ENCODE results near the gene CADM4. TPM values are rescaled to one million over a fixed set of nuclear protein-coding genes. Genes with fewer than 3 reads are reported as not detected.

Gene CADM4
- polyA plus RNA-seq, 1 of the 3 experiments (the other 2 are of a cell fraction): 28.9 TPM

DNA sequence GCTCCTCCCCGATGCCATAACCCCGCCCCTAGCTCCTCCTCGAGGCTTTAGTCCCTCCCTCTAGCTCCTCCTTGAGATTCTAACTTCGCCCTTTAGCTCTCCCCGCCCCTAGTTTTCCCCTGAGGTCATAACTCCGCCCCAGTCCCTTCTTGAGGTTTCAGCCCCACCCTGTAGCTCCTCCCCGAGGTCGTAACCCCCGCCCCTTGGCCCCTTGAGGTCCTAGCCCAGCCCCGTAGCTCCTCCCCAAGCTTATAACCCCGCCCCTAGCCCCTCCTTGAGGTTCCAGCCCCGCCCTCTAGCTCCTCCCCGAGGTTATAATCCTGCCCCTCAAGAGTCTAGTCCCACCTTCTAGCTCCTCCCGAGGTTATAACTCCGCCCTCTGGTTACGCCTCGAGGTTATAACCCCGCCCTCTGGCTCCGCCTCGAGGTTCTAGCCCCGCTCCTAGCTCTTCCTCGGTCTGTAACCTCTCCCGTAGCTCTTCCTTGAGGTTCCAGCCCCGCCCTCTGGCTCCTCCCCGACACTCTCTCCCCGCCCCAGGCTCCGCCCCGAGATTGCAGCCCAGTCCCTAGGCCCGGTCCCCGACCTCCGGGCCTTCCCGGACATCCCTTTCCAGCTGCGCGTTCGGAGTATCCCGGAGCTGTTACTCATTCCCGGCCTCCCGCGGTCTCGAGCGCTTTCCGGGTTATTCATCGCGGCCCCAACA lies 28.9 kb upstream of the CADM4 start:
- no peaks in the 10 kb centered on the region for H3K27me3 ChIP-seq (ENCODE audit: insufficient read depth)
- H3K9ac ChIP-seq: peak overlapping the region; percentile 87
- peak overlapping the region; percentile 66; the same call in 1 of the 2 replicates for H2AFZ ChIP-seq (ENCODE audit: low read depth)
- peaks cover 4 to 24% of the 10 kb centered on the region in 2 experiments for H3K36me3 ChIP-seq (replicated peaks in 1 of 2; ENCODE audit: control insufficient read depth in 1 of 2, insufficient read depth in 2 of 2, low read length in 1 of 2)
- H3K27ac ChIP-seq (ENCODE audit: low read depth in 2 of 2, low read length in 1 of 2): peak overlapping the region; percentile 40 to 97
- peaks cover 40% of the 10 kb centered on the region for H3K79me2 ChIP-seq (ENCODE audit: insufficient read depth)
- TF ChIP-seq ELF1 (IDR thresholded peaks at IDR 0.05) (peak; percentile 54; the same call in 1 of the 2 replicates), GABPA (IDR thresholded peaks at IDR 0.05; ENCODE audit: low read depth) (peak; percentile 18; the same call in 1 of the 2 replicates), CHD2 (IDR thresholded peaks at IDR 0.05; ENCODE audit: low read length, partially characterized antibody) (no peak), TCF12 (IDR thresholded peaks at IDR 0.05) (peak; percentile 52), TAF1 (IDR thresholded peaks at IDR 0.05; ENCODE audit: borderline replicate concordance, low read depth, low read length) (peak; percentile 74), RFX5 (IDR thresholded peaks at IDR 0.05; ENCODE audit: low read length) (no peak), RXRA (IDR thresholded peaks at IDR 0.05; ENCODE audit: borderline replicate concordance, low read depth) (peak; percentile 28; the same call in 1 of the 2 replicates), SMC3 (IDR thresholded peaks at IDR 0.05; ENCODE audit: low read depth, low read length) (no peak), MXI1 (IDR thresholded peaks at IDR 0.05; ENCODE audit: low read depth, low read length) (0 out of 2 replicates have a peak, but pooled peaks have one; percentile 15), FOSL2 (IDR thresholded peaks at IDR 0.05; ENCODE audit: borderline replicate concordance, low read depth) (peak; percentile 53; the same call in 1 of the 2 replicates), POLR2AphosphoS5 (IDR thresholded peaks at IDR 0.05; ENCODE audit: low read depth, low read length) (peak; percentile 91), TEAD4 (IDR thresholded peaks at IDR 0.05; ENCODE audit: borderline replicate concordance, insufficient read depth) (no peak), MEF2A (IDR thresholded peaks at IDR 0.05; ENCODE audit: borderline replicate concordance, low read depth) (no peak)
- TF ChIP-seq, protein P1, sequence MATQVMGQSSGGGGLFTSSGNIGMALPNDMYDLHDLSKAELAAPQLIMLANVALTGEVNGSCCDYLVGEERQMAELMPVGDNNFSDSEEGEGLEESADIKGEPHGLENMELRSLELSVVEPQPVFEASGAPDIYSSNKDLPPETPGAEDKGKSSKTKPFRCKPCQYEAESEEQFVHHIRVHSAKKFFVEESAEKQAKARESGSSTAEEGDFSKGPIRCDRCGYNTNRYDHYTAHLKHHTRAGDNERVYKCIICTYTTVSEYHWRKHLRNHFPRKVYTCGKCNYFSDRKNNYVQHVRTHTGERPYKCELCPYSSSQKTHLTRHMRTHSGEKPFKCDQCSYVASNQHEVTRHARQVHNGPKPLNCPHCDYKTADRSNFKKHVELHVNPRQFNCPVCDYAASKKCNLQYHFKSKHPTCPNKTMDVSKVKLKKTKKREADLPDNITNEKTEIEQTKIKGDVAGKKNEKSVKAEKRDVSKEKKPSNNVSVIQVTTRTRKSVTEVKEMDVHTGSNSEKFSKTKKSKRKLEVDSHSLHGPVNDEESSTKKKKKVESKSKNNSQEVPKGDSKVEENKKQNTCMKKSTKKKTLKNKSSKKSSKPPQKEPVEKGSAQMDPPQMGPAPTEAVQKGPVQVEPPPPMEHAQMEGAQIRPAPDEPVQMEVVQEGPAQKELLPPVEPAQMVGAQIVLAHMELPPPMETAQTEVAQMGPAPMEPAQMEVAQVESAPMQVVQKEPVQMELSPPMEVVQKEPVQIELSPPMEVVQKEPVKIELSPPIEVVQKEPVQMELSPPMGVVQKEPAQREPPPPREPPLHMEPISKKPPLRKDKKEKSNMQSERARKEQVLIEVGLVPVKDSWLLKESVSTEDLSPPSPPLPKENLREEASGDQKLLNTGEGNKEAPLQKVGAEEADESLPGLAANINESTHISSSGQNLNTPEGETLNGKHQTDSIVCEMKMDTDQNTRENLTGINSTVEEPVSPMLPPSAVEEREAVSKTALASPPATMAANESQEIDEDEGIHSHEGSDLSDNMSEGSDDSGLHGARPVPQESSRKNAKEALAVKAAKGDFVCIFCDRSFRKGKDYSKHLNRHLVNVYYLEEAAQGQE (IDR thresholded peaks at IDR 0.05; ENCODE audit: low read depth, low read length): 0 out of 2 replicates have a peak, but pooled peaks have one; percentile 30
- TF ChIP-seq, protein P2, sequence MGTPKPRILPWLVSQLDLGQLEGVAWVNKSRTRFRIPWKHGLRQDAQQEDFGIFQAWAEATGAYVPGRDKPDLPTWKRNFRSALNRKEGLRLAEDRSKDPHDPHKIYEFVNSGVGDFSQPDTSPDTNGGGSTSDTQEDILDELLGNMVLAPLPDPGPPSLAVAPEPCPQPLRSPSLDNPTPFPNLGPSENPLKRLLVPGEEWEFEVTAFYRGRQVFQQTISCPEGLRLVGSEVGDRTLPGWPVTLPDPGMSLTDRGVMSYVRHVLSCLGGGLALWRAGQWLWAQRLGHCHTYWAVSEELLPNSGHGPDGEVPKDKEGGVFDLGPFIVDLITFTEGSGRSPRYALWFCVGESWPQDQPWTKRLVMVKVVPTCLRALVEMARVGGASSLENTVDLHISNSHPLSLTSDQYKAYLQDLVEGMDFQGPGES (IDR thresholded peaks at IDR 0.05; ENCODE audit: low read depth, low read length): no peak
- TF ChIP-seq, protein P3, sequence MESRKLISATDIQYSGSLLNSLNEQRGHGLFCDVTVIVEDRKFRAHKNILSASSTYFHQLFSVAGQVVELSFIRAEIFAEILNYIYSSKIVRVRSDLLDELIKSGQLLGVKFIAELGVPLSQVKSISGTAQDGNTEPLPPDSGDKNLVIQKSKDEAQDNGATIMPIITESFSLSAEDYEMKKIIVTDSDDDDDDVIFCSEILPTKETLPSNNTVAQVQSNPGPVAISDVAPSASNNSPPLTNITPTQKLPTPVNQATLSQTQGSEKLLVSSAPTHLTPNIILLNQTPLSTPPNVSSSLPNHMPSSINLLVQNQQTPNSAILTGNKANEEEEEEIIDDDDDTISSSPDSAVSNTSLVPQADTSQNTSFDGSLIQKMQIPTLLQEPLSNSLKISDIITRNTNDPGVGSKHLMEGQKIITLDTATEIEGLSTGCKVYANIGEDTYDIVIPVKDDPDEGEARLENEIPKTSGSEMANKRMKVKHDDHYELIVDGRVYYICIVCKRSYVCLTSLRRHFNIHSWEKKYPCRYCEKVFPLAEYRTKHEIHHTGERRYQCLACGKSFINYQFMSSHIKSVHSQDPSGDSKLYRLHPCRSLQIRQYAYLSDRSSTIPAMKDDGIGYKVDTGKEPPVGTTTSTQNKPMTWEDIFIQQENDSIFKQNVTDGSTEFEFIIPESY (IDR thresholded peaks at IDR 0.05; ENCODE audit: borderline replicate concordance, low read depth): no peak
- ChIA-PET CTCF (interaction anchor here (0.7 to 1.8 kb wide), 11 partner anchors 9 to 141 kb away, joined by 3 to 4 read pairs (median 3); partner anchors contain the start of genes ZNF575 and ZNF576), POLR2A (interaction anchor here (1.2 kb wide), 2 partner anchors 49 to 136 kb away, joined by 3 to 5 read pairs; partner anchors contain the start of gene ZNF575)
- DNase-seq: peak; percentile 97
- no peaks in the 10 kb centered on the region for H3K9me3 ChIP-seq
- peaks cover 19% of the 10 kb centered on the region for H4K20me1 ChIP-seq (ENCODE audit: insufficient read depth)
- H3K4me3 ChIP-seq (ENCODE audit: low read depth in 2 of 2, low read length in 1 of 2): peak overlapping the region; percentile 58 to 77
- peaks cover 29% of the 10 kb centered on the region for H3F3A ChIP-seq (replicated peaks; ENCODE audit: insufficient read depth)
- under 1% methylated on average over 44 of the region's 44 CpGs for WGBS (ENCODE audit: low lambda C conversion rate)
- H3K4me2 ChIP-seq: peak overlapping the region; percentile 92
- H3K4me1 ChIP-seq (ENCODE audit: control insufficient read depth in 1 of 2, insufficient read depth in 2 of 2, low read depth in 1 of 2, low read length in 1 of 2): peaks cover 4 to 12% of the 10 kb centered on the region in 2 experiments; a peak in 2 of 4 replicates
- H3K9me2 ChIP-seq: no peaks in the 10 kb centered on the region
